ENCODE measurements around the gene KRTAP19-8. TPM values are rescaled to one million over a fixed set of nuclear protein-coding genes. Genes with fewer than 3 reads are reported as not detected.

The KRTAP19-8 gene
- total RNA-seq, 1 donor from 2014 or later: not detected

DNA sequence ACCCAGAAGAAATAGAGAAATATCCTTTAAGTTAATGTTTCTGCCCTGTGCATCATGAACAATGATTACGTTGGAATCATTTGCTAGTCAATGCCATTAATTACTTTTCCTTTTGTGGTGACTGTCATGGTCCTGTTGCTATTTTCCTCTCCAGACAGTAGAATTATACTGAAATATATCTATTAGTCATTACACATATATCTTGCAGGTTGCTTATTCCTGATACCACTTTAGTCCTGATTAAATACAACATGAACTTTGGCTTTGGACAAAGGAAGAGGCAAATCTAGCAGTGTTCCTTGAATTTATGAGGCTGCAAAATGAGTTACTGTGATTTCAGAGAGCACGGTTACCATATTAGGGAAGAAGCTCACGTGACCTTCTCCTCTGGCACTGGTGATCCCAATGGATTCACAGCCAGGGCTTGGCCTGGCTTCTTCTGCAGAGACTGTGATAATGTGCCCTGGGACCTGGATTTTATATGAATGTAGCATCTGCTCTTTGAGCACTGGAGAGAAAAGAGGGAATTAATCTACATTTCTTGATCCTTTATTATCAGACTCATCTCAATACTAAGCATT lies 12.4 kb upstream of the KRTAP19-8 start:
- no peak overlapping the region for H3K27ac Mint-ChIP-seq (ENCODE audit: unreplicated experiment)
- H3K27me3 ChIP-seq (ENCODE audit: insufficient read depth, low read length): no peaks in the 10 kb centered on the region
- no peak overlapping the region for H2AFZ ChIP-seq (ENCODE audit: low read depth, low read length)
- TF ChIP-seq EZH2 (IDR thresholded peaks at IDR 0.05; ENCODE audit: insufficient read depth, low read length): no peak
- no peak for TF ChIP-seq CTCF (IDR thresholded peaks at IDR 0.05; ENCODE audit: insufficient read depth, low read depth, low read length)
- no peak overlapping the region for H3K4me3 Mint-ChIP-seq (ENCODE audit: unreplicated experiment)
- H3K4me2 ChIP-seq (ENCODE audit: low read length): no peak overlapping the region
- FAIRE-seq (no peak), DNase-seq (ENCODE audit: low read depth) (no peak)
- no peaks in the 10 kb centered on the region for H3K36me3 Mint-ChIP-seq (ENCODE audit: low read depth, unreplicated experiment)
- no peaks in the 10 kb centered on the region for H4K20me1 ChIP-seq (ENCODE audit: insufficient read depth, low read length)
- peaks cover 9% of the 10 kb centered on the region for H3K27me3 Mint-ChIP-seq (ENCODE audit: low read depth, unreplicated experiment)
- peaks cover 5% of the 10 kb centered on the region for H3K9me3 ChIP-seq (ENCODE audit: insufficient read depth, low read depth, low read length)
- H3K9me3 Mint-ChIP-seq (ENCODE audit: unreplicated experiment): no peaks in the 10 kb centered on the region
- no peaks in the 10 kb centered on the region for H3K36me3 ChIP-seq (ENCODE audit: insufficient read depth, low read length)
- no peaks in the 10 kb centered on the region for H3K4me1 ChIP-seq (ENCODE audit: insufficient read depth, low read length)
- H3K4me3 ChIP-seq (ENCODE audit: insufficient read depth, low read depth, low read length): no peak overlapping the region
- no peak overlapping the region for H3K9ac ChIP-seq (ENCODE audit: low read length)
- H3K27ac ChIP-seq (ENCODE audit: low read depth, low read length): no peak overlapping the region
- peaks cover 5% of the 10 kb centered on the region for H3K4me1 Mint-ChIP-seq (ENCODE audit: low read depth, unreplicated experiment)
- H3K79me2 ChIP-seq (ENCODE audit: insufficient read depth, low read length): no peaks in the 10 kb centered on the region

- no peaks in the 10 kb centered on the region for H3K9me3 Mint-ChIP-seq (ENCODE audit: unreplicated experiment)
- no peak overlapping the region for H3K9ac ChIP-seq (ENCODE audit: low read length)
- H4K20me1 ChIP-seq (ENCODE audit: insufficient read depth, low read length): no peaks in the 10 kb centered on the region
- no peaks in the 10 kb centered on the region for H3K4me1 ChIP-seq (ENCODE audit: insufficient read depth, low read length)
- H3K4me2 ChIP-seq (ENCODE audit: low read length): no peak overlapping the region
- no peak overlapping the region for H3K4me3 ChIP-seq (ENCODE audit: insufficient read depth, low read depth, low read length)
- H3K27me3 Mint-ChIP-seq (ENCODE audit: low read depth, unreplicated experiment): no peaks in the 10 kb centered on the region
- no peak overlapping the region for H3K4me3 Mint-ChIP-seq (ENCODE audit: unreplicated experiment)
- no peak overlapping the region for H3K27ac Mint-ChIP-seq (ENCODE audit: unreplicated experiment)
- no peaks in the 10 kb centered on the region for H3K36me3 Mint-ChIP-seq (ENCODE audit: low read depth, unreplicated experiment)
- FAIRE-seq: no peak
- no peak overlapping the region for H2AFZ ChIP-seq (ENCODE audit: low read depth, low read length)
- H3K79me2 ChIP-seq (ENCODE audit: insufficient read depth, low read length): no peaks in the 10 kb centered on the region
- H3K27me3 ChIP-seq (ENCODE audit: insufficient read depth, low read length): no peaks in the 10 kb centered on the region
- H3K9me3 ChIP-seq (ENCODE audit: insufficient read depth, low read depth, low read length): no peaks in the 10 kb centered on the region
- no peak overlapping the region for H3K27ac ChIP-seq (ENCODE audit: low read depth, low read length)
- no peaks in the 10 kb centered on the region for H3K36me3 ChIP-seq (ENCODE audit: insufficient read depth, low read length)
- no peaks in the 10 kb centered on the region for H3K4me1 Mint-ChIP-seq (ENCODE audit: low read depth, unreplicated experiment)
- TF ChIP-seq EZH2 (IDR thresholded peaks at IDR 0.05; ENCODE audit: insufficient read depth, low read length): no peak
- no peak for TF ChIP-seq CTCF (IDR thresholded peaks at IDR 0.05; ENCODE audit: insufficient read depth, low read depth, low read length)
- DNase-seq (ENCODE audit: low read depth): no peak
Measured at GRCh38 chr21:31045841-31046240, 7.6 kb upstream of the KRTAP19-8 start.

- no peaks in the 10 kb centered on the region for H4K20me1 ChIP-seq (ENCODE audit: insufficient read depth, low read length)
- Mint-ChIP-seq H3K27me3 (ENCODE audit: low read depth, unreplicated experiment) (peaks cover 2% of the 10 kb centered on the region), H3K27ac (ENCODE audit: unreplicated experiment) (no peak overlapping the region), H3K4me1 (ENCODE audit: low read depth, unreplicated experiment) (no peaks in the 10 kb centered on the region), H3K36me3 (ENCODE audit: low read depth, unreplicated experiment) (no peaks in the 10 kb centered on the region), H3K4me3 (ENCODE audit: unreplicated experiment) (no peak overlapping the region), H3K9me3 (ENCODE audit: unreplicated experiment) (no peaks in the 10 kb centered on the region)
- no peak for FAIRE-seq
- no peak for DNase-seq (ENCODE audit: low read depth)
- H3K27me3 ChIP-seq (ENCODE audit: insufficient read depth, low read length): no peaks in the 10 kb centered on the region
- no peak overlapping the region for H2AFZ ChIP-seq (ENCODE audit: low read depth, low read length)
- no peaks in the 10 kb centered on the region for H3K79me2 ChIP-seq (ENCODE audit: insufficient read depth, low read length)
- H3K9me3 ChIP-seq (ENCODE audit: insufficient read depth, low read depth, low read length): no peaks in the 10 kb centered on the region
- no peak overlapping the region for H3K27ac ChIP-seq (ENCODE audit: low read depth, low read length)
- H3K36me3 ChIP-seq (ENCODE audit: insufficient read depth, low read length): no peaks in the 10 kb centered on the region
- no peak overlapping the region for H3K4me3 ChIP-seq (ENCODE audit: insufficient read depth, low read depth, low read length)
- no peaks in the 10 kb centered on the region for H3K4me1 ChIP-seq (ENCODE audit: insufficient read depth, low read length)
- TF ChIP-seq CTCF (IDR thresholded peaks at IDR 0.05; ENCODE audit: insufficient read depth, low read depth, low read length) (no peak), EZH2 (IDR thresholded peaks at IDR 0.05; ENCODE audit: insufficient read depth, low read length) (no peak)
- no peak overlapping the region for H3K9ac ChIP-seq (ENCODE audit: low read length)
- H3K4me2 ChIP-seq (ENCODE audit: low read length): no peak overlapping the region
Measured at GRCh38 chr21:31043471-31043870, 5.2 kb upstream of the KRTAP19-8 start.
